CD4-positive, alpha-beta T cell (primary cell): Measurements from ENCODE around the gene HOXA5. TPM values are rescaled to one million over a fixed set of nuclear protein-coding genes. Genes with fewer than 3 reads are reported as not detected.

Experiments used
- ATAC-seq: fragments of 200-7000 bp; cut with Tn5 transposase; one replicate; pipeline ENCODE4 v1.10.0; 2022; ENCODE audit warnings: mild to moderate bottlenecking; ENCODE audit not compliant: poor library complexity
- CTCF ChIA-PET: fragments of 350-600 bp; sonication (Branson Sonifier 250); formaldehyde crosslinking; loops from one replicate; lab custom pipeline; 2021; ENCODE audit warnings: antibody characterized with exemption, inconsistent platforms; lab: Charles Lee
- POLR2A ChIA-PET: fragments of 350-600 bp; sonication (Branson Sonifier 250); formaldehyde crosslinking; loops from one replicate; lab custom pipeline; 2021; ENCODE audit warnings: antibody characterized with exemption, inconsistent platforms; lab: Charles Lee
- DNase-seq, 14 experiments: peaks; one replicate each; pipeline ENCODE4 v3.0.0-alpha.2; 2013 to 2020; ENCODE audit warnings: mixed read lengths in 2 of 14
- H3K27ac ChIP-seq, 2 donors: one replicate each; pipeline versions ENCODE4 v1.5.1 to v1.7.0; 2013; ENCODE audit warnings: low read length in 2 of 2, low read depth in 1 of 2, mild to moderate bottlenecking in 1 of 2
- H3K27me3 ChIP-seq, 2 experiments: 1 replicate in 1 of 2; 2 replicates in 1 of 2; pipeline versions ENCODE4 v1.6.1 to v1.7.0; 2013; ENCODE audit warnings: low read length in 2 of 2, control low read depth in 1 of 2, mild to moderate bottlenecking in 1 of 2, moderate library complexity in 1 of 2; ENCODE audit not compliant: insufficient read depth in 2 of 2, control insufficient read depth in 1 of 2
- H3K36me3 ChIP-seq: one replicate; pipeline ENCODE4 v1.6.1; 2013; ENCODE audit warnings: low read length, control low read depth; ENCODE audit not compliant: insufficient read depth
- H3K4me1 ChIP-seq: one replicate; pipeline ENCODE4 v1.6.1; 2013; ENCODE audit warnings: low read length, control low read depth; ENCODE audit not compliant: insufficient read depth
- H3K4me3 ChIP-seq: one replicate; pipeline ENCODE4 v1.5.1; 2013; ENCODE audit warnings: mild to moderate bottlenecking, low read length, moderate library complexity
- H3K9me3 ChIP-seq, 2 experiments: 1 replicate in 1 of 2; 2 replicates in 1 of 2; pipeline versions ENCODE4 v1.6.1 to v1.7.0; 2013; ENCODE audit warnings: low read length in 2 of 2, mild to moderate bottlenecking in 2 of 2, control low read depth in 1 of 2, moderate library complexity in 1 of 2; ENCODE audit not compliant: control insufficient read depth in 1 of 2, insufficient read depth in 1 of 2
- H3K27ac Mint-ChIP-seq: one replicate; pipeline ENCODE4 v1.8.0; 2020; ENCODE audit warnings: mixed read lengths
- H3K27me3 Mint-ChIP-seq: one replicate; pipeline ENCODE4 v1.8.0; 2021; ENCODE audit warnings: mixed read lengths
- H3K36me3 Mint-ChIP-seq: one replicate; pipeline ENCODE4 v1.8.0; 2021; ENCODE audit warnings: low read depth, mixed read lengths
- H3K4me1 Mint-ChIP-seq: one replicate; pipeline ENCODE4 v1.8.0; 2021; ENCODE audit warnings: low read depth, mixed read lengths
- H3K4me3 Mint-ChIP-seq: one replicate; pipeline ENCODE4 v1.8.0; 2020; ENCODE audit warnings: mild to moderate bottlenecking, mixed read lengths
- H3K9me3 Mint-ChIP-seq: one replicate; pipeline ENCODE4 v1.8.0; 2020; ENCODE audit warnings: mixed read lengths
- intact Hi-C, 2 experiments: fragments of 100-400 bp; cut with DNase I in 1 of 2; cut with micrococcal nuclease in 1 of 2; formaldehyde crosslinking; loops; one replicate each; pipeline versions ENCODE4 v1.15.1 to v1.9.0; 2023 to 2025; cut with DNase I, micrococcal nuclease
- total RNA-seq, 174 experiments: library from RNA in 2 of 174; stranded (reverse) in 2 of 174; gene quantifications; one replicate each; pipeline ENCODE4 v1.2.3 and lab custom pipeline; 2021 to 2026
- TF ChIP-seq, protein P1 (sequence below): fragments of 200-600 bp; IDR thresholded peaks from one replicate; pipeline ENCODE4 v1.8.0; 2022; ENCODE audit warnings: antibody characterized with exemption, mild to moderate bottlenecking

Gene HOXA5
- total RNA-seq, 2 experiments from 2014 or later: not detected

DNA sequence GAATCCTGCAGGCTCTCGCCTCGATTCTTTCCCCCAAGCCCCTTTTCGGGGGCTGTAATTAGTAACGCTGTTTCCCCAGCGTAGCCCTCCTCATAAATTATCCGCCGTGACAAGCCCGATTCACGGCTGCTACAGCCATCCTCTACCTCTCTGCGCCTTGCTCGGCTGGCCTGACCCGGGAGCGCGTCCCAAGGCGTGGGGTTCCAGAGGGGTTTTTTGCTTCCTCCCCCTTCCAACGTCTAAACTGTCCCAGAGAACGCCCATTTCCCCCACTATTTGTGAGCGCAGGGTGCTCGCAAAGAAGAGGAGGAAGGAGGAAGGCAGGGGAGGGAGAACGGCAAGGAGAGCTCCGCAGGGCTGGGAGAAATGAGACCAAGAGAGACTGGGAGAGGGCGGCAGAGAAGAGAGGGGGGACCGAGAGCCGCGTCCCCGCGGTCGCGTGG is 880 bp downstream of the HOXA5 start:
- Mint-ChIP-seq H3K27me3 (peaks cover 70% of the 10 kb centered on the region), H3K4me3 (no peak overlapping the region), H3K4me1 (no peaks in the 10 kb centered on the region), H3K9me3 (no peaks in the 10 kb centered on the region), H3K36me3 (no peaks in the 10 kb centered on the region), H3K27ac (no peak overlapping the region)
- intact Hi-C loops: no loop called here
- ChIA-PET CTCF (no interaction called here), POLR2A (no interaction called here)
- ATAC-seq (no peak), DNase-seq (no peak)
- Histone ChIP-seq H3K4me3 (no peak overlapping the region), H3K27ac (no peak overlapping the region), H3K36me3 (no peaks in the 10 kb centered on the region), H3K4me1 (peaks cover 4% of the 10 kb centered on the region), H3K9me3 (peaks cover 0 to 33% of the 10 kb centered on the region in 2 experiments), H3K27me3 (peaks cover 24 to 63% of the 10 kb centered on the region in 2 experiments)
- TF ChIP-seq, protein P1, sequence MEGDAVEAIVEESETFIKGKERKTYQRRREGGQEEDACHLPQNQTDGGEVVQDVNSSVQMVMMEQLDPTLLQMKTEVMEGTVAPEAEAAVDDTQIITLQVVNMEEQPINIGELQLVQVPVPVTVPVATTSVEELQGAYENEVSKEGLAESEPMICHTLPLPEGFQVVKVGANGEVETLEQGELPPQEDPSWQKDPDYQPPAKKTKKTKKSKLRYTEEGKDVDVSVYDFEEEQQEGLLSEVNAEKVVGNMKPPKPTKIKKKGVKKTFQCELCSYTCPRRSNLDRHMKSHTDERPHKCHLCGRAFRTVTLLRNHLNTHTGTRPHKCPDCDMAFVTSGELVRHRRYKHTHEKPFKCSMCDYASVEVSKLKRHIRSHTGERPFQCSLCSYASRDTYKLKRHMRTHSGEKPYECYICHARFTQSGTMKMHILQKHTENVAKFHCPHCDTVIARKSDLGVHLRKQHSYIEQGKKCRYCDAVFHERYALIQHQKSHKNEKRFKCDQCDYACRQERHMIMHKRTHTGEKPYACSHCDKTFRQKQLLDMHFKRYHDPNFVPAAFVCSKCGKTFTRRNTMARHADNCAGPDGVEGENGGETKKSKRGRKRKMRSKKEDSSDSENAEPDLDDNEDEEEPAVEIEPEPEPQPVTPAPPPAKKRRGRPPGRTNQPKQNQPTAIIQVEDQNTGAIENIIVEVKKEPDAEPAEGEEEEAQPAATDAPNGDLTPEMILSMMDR: no peak

DNA sequence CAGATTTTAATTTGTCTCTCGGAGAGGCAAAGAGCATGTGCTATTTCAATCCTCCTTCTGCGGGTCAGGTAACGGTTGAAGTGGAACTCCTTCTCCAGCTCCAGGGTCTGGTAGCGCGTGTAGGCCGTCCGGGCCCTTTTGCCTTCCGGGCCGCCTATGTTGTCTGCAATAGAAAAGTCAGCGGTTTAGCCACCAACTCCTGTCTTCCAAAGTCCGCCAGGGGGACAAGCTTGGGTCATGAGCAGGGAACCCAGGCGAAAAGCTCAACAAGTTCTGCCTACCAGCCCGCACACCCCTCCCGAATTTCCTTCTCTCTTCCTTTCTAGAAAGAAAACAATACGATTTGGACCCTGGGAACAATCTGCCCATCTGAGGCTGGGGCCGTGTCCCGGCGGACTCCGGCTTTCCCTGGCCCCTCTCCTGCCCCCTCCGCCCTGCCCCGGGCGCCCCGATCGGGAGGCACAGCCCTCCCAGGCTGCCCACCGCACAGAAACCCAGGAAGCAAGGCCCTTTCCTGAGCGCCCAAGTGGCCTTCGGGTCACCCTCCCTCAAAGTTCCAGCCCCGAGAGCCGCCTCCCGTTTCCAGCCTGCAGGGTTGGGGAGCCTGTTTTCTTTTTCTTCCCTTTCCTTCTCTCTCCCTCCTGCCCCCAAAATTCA is 1.4 kb downstream of the HOXA5 start:
- CTCF ChIA-PET: no interaction called here
- Histone ChIP-seq H3K36me3 (no peaks in the 10 kb centered on the region), H3K4me1 (no peaks in the 10 kb centered on the region), H3K27me3 (peaks cover 24 to 63% of the 10 kb centered on the region in 2 experiments), H3K9me3 (peaks cover 0 to 27% of the 10 kb centered on the region in 2 experiments), H3K4me3 (no peak overlapping the region), H3K27ac (no peak overlapping the region)
- Mint-ChIP-seq H3K9me3 (no peaks in the 10 kb centered on the region), H3K4me3 (no peak overlapping the region), H3K27me3 (peaks cover 70% of the 10 kb centered on the region), H3K27ac (no peak overlapping the region), H3K4me1 (no peaks in the 10 kb centered on the region), H3K36me3 (no peaks in the 10 kb centered on the region)
- DNase-seq (no peak), ATAC-seq (no peak)
- TF ChIP-seq, protein P1: no peak
- POLR2A ChIA-PET: no interaction called here
- intact Hi-C loops: no loop called here

DNA sequence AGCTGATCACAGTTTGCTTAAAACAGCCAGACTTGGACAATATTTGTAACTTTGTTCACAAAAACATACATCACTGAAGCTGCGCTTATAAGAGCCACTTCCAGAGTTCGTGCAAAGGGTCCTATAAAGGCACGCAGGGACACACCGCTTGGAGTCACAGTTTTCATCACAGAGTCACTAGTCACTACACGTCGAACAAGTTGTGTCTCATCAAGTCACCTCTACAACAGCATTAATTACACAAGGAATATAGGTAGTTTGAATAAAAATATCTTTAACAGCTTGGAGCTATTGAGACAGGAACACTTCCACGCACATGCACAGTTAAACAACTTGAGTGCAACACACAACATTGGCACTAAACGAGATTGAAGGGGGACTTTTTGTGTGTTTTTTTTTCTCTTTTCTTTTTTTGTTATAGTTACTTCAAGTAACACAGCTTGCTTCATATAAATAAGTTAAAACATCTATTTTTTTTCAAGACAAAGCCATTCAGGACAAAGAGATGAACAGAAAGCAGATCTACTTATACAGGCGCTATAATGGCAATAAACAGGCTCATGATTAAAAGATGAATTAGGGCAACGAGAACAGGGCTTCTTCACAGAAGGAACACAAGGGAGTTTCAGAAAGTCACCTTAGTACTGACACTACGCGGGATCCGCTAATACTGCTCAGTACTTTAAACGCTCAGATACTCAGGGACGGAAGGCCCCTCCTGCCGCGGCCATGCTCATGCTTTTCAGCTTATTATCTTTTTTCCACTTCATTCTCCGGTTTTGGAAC is 2.2 kb downstream of the HOXA5 start:
- ATAC-seq (no peak), DNase-seq (no peak)
- H3K9me3 Mint-ChIP-seq: no peaks in the 10 kb centered on the region
- Histone ChIP-seq H3K27me3 (peaks cover 23 to 63% of the 10 kb centered on the region in 2 experiments), H3K9me3 (peaks cover 0 to 27% of the 10 kb centered on the region in 2 experiments), H3K4me1 (no peaks in the 10 kb centered on the region), H3K4me3 (no peak overlapping the region), H3K36me3 (no peaks in the 10 kb centered on the region), H3K27ac (no peak overlapping the region)
- H3K4me3 Mint-ChIP-seq: no peak overlapping the region
- intact Hi-C loops: no loop called here
- H3K27ac Mint-ChIP-seq: no peak overlapping the region
- no peaks in the 10 kb centered on the region for H3K36me3 Mint-ChIP-seq
- TF ChIP-seq, protein P1: no peak
- H3K4me1 Mint-ChIP-seq: no peaks in the 10 kb centered on the region
- ChIA-PET CTCF (no interaction called here), POLR2A (no interaction called here)
- peaks cover 70% of the 10 kb centered on the region for H3K27me3 Mint-ChIP-seq
